ENCODE results near the gene SSH2. TPM values are rescaled to one million over a fixed set of nuclear protein-coding genes. Genes with fewer than 3 reads are reported as not detected.
A peak's percentile ranks its signal among the peaks of the same experiment; 100 is the strongest.

Gene SSH2
- total RNA-seq, 4 donors from 2014 or later = 20.7 to 31.1 (median 23.1) TPM

- TF ChIP-seq POLR2A (IDR thresholded peaks at IDR 0.05; ENCODE audit: low read depth) = no peak
- no peak for TF ChIP-seq CTCF (IDR thresholded peaks at IDR 0.05)
- no peak for TF ChIP-seq POLR2AphosphoS5 (IDR thresholded peaks at IDR 0.05)
- TF ChIP-seq EP300 (IDR thresholded peaks at IDR 0.05) = no peak
- DNase-seq (ENCODE audit: extremely low spot score) = no peak
- no peaks in the 10 kb centered on the region for H3K9me3 ChIP-seq
- intact Hi-C loops (cut with DNase I) = no loop called here
- no peak overlapping the region for H3K4me3 ChIP-seq
- H3K4me1 ChIP-seq = peaks cover 27 to 45% (median 36%) of the 10 kb centered on the region in 4 donors
- H3K36me3 ChIP-seq = no peaks in the 10 kb centered on the region
- WGBS = 96% methylated on average over 2 of the region's 2 CpGs
- no peaks in the 10 kb centered on the region for H3K27me3 ChIP-seq
- no peak overlapping the region for H3K27ac ChIP-seq (replicated peaks in 1 of 4)
Measured at GRCh38 chr17:29719469-29719868, 210.6 kb downstream of the SSH2 start.

GRCh38 chr17:29718446-29719039 lies 211.5 kb downstream of the SSH2 start:
- Histone ChIP-seq H3K4me1 (peaks cover 30 to 46% (median 42%) of the 10 kb centered on the region in 4 donors), H3K9me3 (no peaks in the 10 kb centered on the region), H3K36me3 (no peaks in the 10 kb centered on the region), H3K4me3 (no peak overlapping the region), H3K27me3 (no peaks in the 10 kb centered on the region), H3K27ac (replicated peaks in 1 of 4) (no peak overlapping the region)
- DNase-seq (ENCODE audit: extremely low spot score) = no peak
- intact Hi-C loops (cut with DNase I) = no loop called here
- TF ChIP-seq EP300 (IDR thresholded peaks at IDR 0.05) (no peak), POLR2AphosphoS5 (IDR thresholded peaks at IDR 0.05) (no peak), CTCF (IDR thresholded peaks at IDR 0.05) (no peak), POLR2A (IDR thresholded peaks at IDR 0.05; ENCODE audit: low read depth) (no peak)
- 91% methylated on average over 8 of the region's 8 CpGs for WGBS

GRCh38 chr17:29717817-29718216 lies 212.2 kb downstream of the SSH2 start:
- Histone ChIP-seq H3K36me3 (no peaks in the 10 kb centered on the region), H3K9me3 (no peaks in the 10 kb centered on the region), H3K27me3 (no peaks in the 10 kb centered on the region), H3K4me3 (no peak overlapping the region), H3K4me1 (peaks cover 26 to 46% (median 42%) of the 10 kb centered on the region in 4 donors), H3K27ac (replicated peaks in 1 of 4) (no peak overlapping the region)
- no peak for TF ChIP-seq CTCF (IDR thresholded peaks at IDR 0.05)
- no peak for TF ChIP-seq POLR2A (IDR thresholded peaks at IDR 0.05; ENCODE audit: low read depth)
- TF ChIP-seq EP300 (IDR thresholded peaks at IDR 0.05) = no peak
- TF ChIP-seq POLR2AphosphoS5 (IDR thresholded peaks at IDR 0.05) = no peak
- intact Hi-C loops (cut with DNase I) = no loop called here
- DNase-seq (ENCODE audit: extremely low spot score) = no peak

- H3K36me3 ChIP-seq = no peaks in the 10 kb centered on the region
- intact Hi-C loops (cut with DNase I) = no loop called here
- H3K27ac ChIP-seq (replicated peaks in 1 of 4) = no peak overlapping the region
- peak; percentile 21 for DNase-seq (ENCODE audit: extremely low spot score)
- no peaks in the 10 kb centered on the region for H3K27me3 ChIP-seq
- H3K9me3 ChIP-seq = no peaks in the 10 kb centered on the region
- peaks cover 27 to 47% (median 42%) of the 10 kb centered on the region in 4 donors for H3K4me1 ChIP-seq
- no peak overlapping the region for H3K4me3 ChIP-seq
- TF ChIP-seq POLR2AphosphoS5 (IDR thresholded peaks at IDR 0.05) (no peak), POLR2A (IDR thresholded peaks at IDR 0.05; ENCODE audit: low read depth) (no peak), EP300 (IDR thresholded peaks at IDR 0.05) (no peak), CTCF (IDR thresholded peaks at IDR 0.05) (no peak)
- 86% methylated on average over 4 of the region's 4 CpGs for WGBS
Measured at GRCh38 chr17:29716566-29716965, 213.5 kb downstream of the SSH2 start.

- WGBS = 93% methylated on average over 2 of the region's 2 CpGs
- intact Hi-C loops (cut with DNase I) = no loop called here
- H3K9me3 ChIP-seq = no peaks in the 10 kb centered on the region
- no peak overlapping the region for H3K4me3 ChIP-seq
- peaks cover 25 to 47% (median 40%) of the 10 kb centered on the region in 4 donors for H3K4me1 ChIP-seq
- no peaks in the 10 kb centered on the region for H3K36me3 ChIP-seq
- peak; percentile 17 for DNase-seq (ENCODE audit: extremely low spot score)
- no peak for TF ChIP-seq POLR2AphosphoS5 (IDR thresholded peaks at IDR 0.05)
- H3K27ac ChIP-seq (replicated peaks in 1 of 4) = no peak overlapping the region
- no peaks in the 10 kb centered on the region for H3K27me3 ChIP-seq
Measured at GRCh38 chr17:29715680-29716079, 214.3 kb downstream of the SSH2 start.
